Esophagus squamous epithelium (tissue), 5 donors: ENCODE measurements around the gene PCGF2. TPM values are rescaled to one million over a fixed set of nuclear protein-coding genes. Genes with fewer than 3 reads are reported as not detected.

ENCODE experiments used
- DNase-seq: peaks from one replicate; lab custom pipeline; 2025; lab: John Stamatoyannopoulos, UW
- H3K27ac ChIP-seq, 4 donors: fragments of 200-600 bp; sonication (generic); one replicate each; pipeline ENCODE4 v1.5.1; 2016 to 2019; ENCODE audit warnings: mild to moderate bottlenecking in 1 of 4
- H3K27me3 ChIP-seq, 4 donors: fragments of 200-600 bp; sonication (generic); 1 replicate in 3 of 4; 2 replicates in 1 of 4; pipeline versions ENCODE4 v1.5.1 to v1.6.0; 2017 to 2021; ENCODE audit warnings: antibody characterized with exemption in 1 of 4
- H3K36me3 ChIP-seq, 3 donors: fragments of 200-600 bp; sonication (generic); one replicate each; pipeline ENCODE4 v1.5.1; 2016 to 2019
- H3K4me1 ChIP-seq, 3 donors: fragments of 200-600 bp; sonication (generic); one replicate each; pipeline ENCODE4 v1.5.1; 2017 to 2019
- H3K4me3 ChIP-seq, 4 donors: fragments of 200-600 bp; sonication (generic); 1 replicate in 3 of 4; 2 replicates in 1 of 4; pipeline ENCODE4 v1.5.1; 2016 to 2019; ENCODE audit warnings: mild to moderate bottlenecking in 2 of 4, moderate library complexity in 1 of 4
- H3K9me3 ChIP-seq, 3 donors: fragments of 200-600 bp; sonication (generic); one replicate each; pipeline ENCODE4 v1.5.1; 2016 to 2019
- CTCF ChIP-seq, 6 experiments: fragments of 450-650 bp in 4 of 6; fragments of 200-600 bp in 2 of 6; sonication (generic) in 2 of 6; IDR thresholded peaks; one replicate each; pipeline ENCODE4 v1.5.1; 2016 to 2019; ENCODE audit warnings: antibody characterized with exemption in 6 of 6, mild to moderate bottlenecking in 4 of 6, moderate library complexity in 4 of 6
- POLR2A ChIP-seq, 4 donors: fragments of 450-650 bp; IDR thresholded peaks; one replicate each; pipeline ENCODE4 v1.6.1; 2017; ENCODE audit warnings: antibody characterized with exemption in 4 of 4, mild to moderate bottlenecking in 4 of 4, moderate library complexity in 3 of 4
- WGBS, 2 donors: methylation state at CpG; one replicate each; pipeline ENCODE4 v1.1.5; 2018; 5-methylcytosine and 5-hydroxymethylcytosine counted together
- intact Hi-C: fragments of 100-400 bp; cut with DNase I; formaldehyde crosslinking; loops from one replicate; pipeline ENCODE4 v1.15.0; 2022
- small RNA-seq, 4 donors: library from RNA; depleted of rRNA; stranded (forward); fragments of <200 nt; gene quantifications; one replicate each; pipeline ENCODE3, GENCODE V24; 2016
- total RNA-seq, 4 donors: library from RNA; depleted of rRNA; stranded (reverse); fragments of >200 nt; gene quantifications; one replicate each; pipeline ENCODE4 v1.1.0, GENCODE V29; 2016
- donor health status: DM: yes; HTN: yes; CAD: no.

Gene PCGF2
- total RNA-seq, 4 donors from 2014 or later, result 2.5 to 11.8 (median 3.4) TPM

GRCh38 chr17:38685491-38685890 lies 62.6 kb downstream of the PCGF2 start:
- Histone ChIP-seq H3K4me3 (no peak overlapping the region), H3K27ac (no peak overlapping the region), H3K27me3 (no peaks in the 10 kb centered on the region), H3K36me3 (no peaks in the 10 kb centered on the region), H3K4me1 (no peaks in the 10 kb centered on the region), H3K9me3 (no peaks in the 10 kb centered on the region)
- DNase-seq, result no peak
- 77 to 81% methylated on average over 12 of the region's 12 CpGs for WGBS, 2 donors
- intact Hi-C loops, result no loop called here
- TF ChIP-seq CTCF (IDR thresholded peaks at IDR 0.05), result no peak
- no peak for TF ChIP-seq POLR2A (IDR thresholded peaks at IDR 0.05)

Small RNAs within 50 kb of the gene (small RNA-seq; reads per million reads assigned to genes)
- 0 reads per million in 4 donors for gene MIR4726
- gene MIR4734, result 0 reads per million in 4 donors
- gene RNA5SP440, result 0.78 to 8.3 (median 3.5) reads per million in 4 donors
- 0 reads per million in 4 donors for gene RNU6-866P

Other genes with a start within 250 kb of the PCGF2 start
- 1 to 10 TPM in 3 of 4 donors, under 1 TPM in 1; 0.09 to 1.7 (median 1.3) TPM for gene SRCIN1, start 142.4 kb downstream of the PCGF2 start, total RNA-seq
- gene EPOP, start 73.4 kb downstream of the PCGF2 start, total RNA-seq, result 1 to 10 TPM; 1.8 to 3.2 (median 2.8) TPM
- 10 to 100 TPM; 30.6 to 79.7 (median 35.1) TPM for gene MLLT6, start 43.1 kb downstream of the PCGF2 start, total RNA-seq
- gene CISD3, start 18.0 kb downstream of the PCGF2 start, total RNA-seq, result 1 to 10 TPM; 4.9 to 8.3 (median 7.8) TPM
- gene PSMB3, start 4.4 kb upstream of the PCGF2 start, total RNA-seq, result 100 to 1,000 TPM; 128 to 177 (median 145) TPM
- gene PIP4K2B, start 51.2 kb upstream of the PCGF2 start, total RNA-seq, result 10 to 100 TPM; 14.4 to 32.6 (median 24.1) TPM
- 10 to 100 TPM in 3 of 4 donors, 1 to 10 TPM in 1; 9.4 to 25.9 (median 16.8) TPM for gene CWC25, start 77.0 kb upstream of the PCGF2 start, total RNA-seq
- gene RPL23, start 105.4 kb upstream of the PCGF2 start, total RNA-seq, result 1,000 to 10,000 TPM in 3 of 4 donors, 100 to 1,000 TPM in 1; 998 to 2,109 (median 1,205) TPM
- gene LASP1, start 121.7 kb upstream of the PCGF2 start, total RNA-seq, result 10 to 100 TPM; 44.3 to 66.0 (median 51.9) TPM
- not detected for gene FBXO47, start 219.1 kb upstream of the PCGF2 start, total RNA-seq